ENCODE data around the gene GPR55.

The GPR55 gene

DNA sequence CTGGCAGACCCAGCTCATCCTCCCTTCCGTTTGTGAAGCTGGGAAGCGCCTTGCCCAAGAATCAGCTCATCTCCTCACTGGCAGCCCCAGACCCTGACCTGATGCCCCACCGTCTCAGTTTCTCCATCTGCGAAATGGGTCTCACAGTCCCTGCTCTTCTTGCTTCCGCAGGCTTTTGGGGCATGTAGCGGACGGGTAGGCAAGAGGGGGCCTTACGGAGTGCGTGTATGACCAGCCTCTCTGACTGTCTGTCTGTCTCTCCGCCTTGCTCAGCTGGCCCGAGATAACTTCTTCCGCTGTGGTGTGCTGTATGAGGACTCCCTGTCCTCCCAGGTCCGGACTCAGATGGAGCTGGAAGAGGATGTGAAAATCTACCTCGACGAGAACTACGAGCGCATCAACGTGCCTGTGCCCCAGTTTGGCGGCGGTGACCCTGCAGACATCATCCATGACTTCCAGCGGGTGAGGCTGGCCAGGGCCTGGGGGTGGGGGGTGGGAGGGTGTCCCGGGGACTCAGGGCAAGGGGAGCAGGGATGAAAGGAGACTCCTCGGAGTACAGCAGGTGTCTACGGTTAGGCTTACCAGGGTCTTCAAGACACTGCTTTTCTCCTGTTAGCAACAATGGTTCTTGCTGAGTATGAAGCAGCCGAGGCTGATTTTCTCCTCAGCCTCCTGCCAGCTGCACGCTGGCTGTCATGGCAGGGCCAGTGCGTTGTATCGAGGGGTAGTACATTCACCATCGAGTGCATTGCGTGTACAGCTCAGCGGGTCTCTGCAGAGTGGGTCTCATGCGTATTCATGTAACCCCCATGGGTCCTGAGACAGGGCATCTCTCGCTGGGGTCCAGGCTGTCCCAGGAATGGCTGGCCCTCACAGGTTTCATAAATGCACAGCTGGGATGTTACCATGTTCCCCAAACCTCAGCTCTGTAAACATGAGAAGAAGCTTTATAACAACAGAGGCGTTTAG is 49.4 kb downstream of the GPR55 start:
- peaks cover 10% of the 10 kb centered on the region for H3K4me1 ChIP-seq
- peaks cover 75% of the 10 kb centered on the region for H3K36me3 ChIP-seq (replicated peaks)
- H3K27me3 ChIP-seq (ENCODE audit: low read depth): no peaks in the 10 kb centered on the region
- no peak overlapping the region for H3K4me3 ChIP-seq
- no peaks in the 10 kb centered on the region for H3K9me3 ChIP-seq
- in situ Hi-C loops (cut with MboI; ENCODE audit: low sequenced_read_pairs): no loop called here
- no peak for DNase-seq (ENCODE audit: low spot score in 2 of 2)

DNA sequence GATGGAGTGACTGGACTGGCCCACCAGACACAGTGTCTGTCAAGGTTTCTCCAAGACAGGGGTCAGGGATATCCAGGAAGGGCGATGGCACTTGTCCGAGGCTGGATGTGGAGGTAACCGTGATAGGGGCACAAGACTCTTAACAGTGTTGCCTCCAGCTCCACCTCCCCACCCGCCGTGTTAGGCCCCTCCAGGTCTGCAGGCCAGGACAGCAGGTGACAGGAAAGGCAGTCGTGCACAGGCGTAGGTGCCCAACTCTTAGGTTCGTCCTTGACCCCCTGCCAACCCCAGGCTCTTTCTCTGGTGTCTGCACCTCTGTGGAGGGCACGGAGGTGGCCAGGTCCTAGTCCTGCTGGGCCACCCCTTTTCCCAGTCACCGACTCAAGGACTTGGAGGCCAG is 50.2 kb downstream of the GPR55 start:
- Histone ChIP-seq H3K4me1 (peaks cover 17% of the 10 kb centered on the region), H3K27me3 (ENCODE audit: low read depth) (no peaks in the 10 kb centered on the region), H3K9me3 (no peaks in the 10 kb centered on the region), H3K4me3 (no peak overlapping the region), H3K36me3 (replicated peaks) (peaks cover 75% of the 10 kb centered on the region)
- in situ Hi-C loops (cut with MboI; ENCODE audit: low sequenced_read_pairs): no loop called here
- no peak for DNase-seq (ENCODE audit: low spot score in 2 of 2)

DNA sequence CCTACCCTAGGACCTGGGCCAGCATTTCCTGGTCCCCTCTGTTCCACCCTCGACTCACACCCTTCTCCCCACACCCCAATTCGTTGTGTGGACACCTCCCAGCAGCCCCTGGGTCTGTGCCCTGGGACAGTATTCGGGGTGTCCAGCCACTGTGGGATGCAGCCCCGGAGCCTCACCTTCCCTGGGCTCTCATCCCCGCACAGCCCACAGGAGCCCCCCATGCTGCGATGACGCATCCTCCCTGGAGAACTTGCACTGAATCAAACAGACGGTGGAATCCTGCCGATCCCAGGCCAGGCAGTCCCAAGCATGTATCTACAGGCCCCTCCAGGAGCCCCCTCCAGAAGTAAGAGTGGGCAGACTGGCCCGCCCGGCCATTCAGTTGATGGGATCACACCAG is 50.6 kb downstream of the GPR55 start:
- H3K27me3 ChIP-seq (ENCODE audit: low read depth): no peaks in the 10 kb centered on the region
- peaks cover 72% of the 10 kb centered on the region for H3K36me3 ChIP-seq (replicated peaks)
- no peaks in the 10 kb centered on the region for H3K9me3 ChIP-seq
- in situ Hi-C loops (cut with MboI; ENCODE audit: low sequenced_read_pairs): no loop called here
- no peak for DNase-seq (ENCODE audit: low spot score in 2 of 2)
- peaks cover 21% of the 10 kb centered on the region for H3K4me1 ChIP-seq
- no peak overlapping the region for H3K4me3 ChIP-seq

- H3K4me1 ChIP-seq: peaks cover 28% of the 10 kb centered on the region
- H3K4me3 ChIP-seq: no peak overlapping the region
- in situ Hi-C loops (cut with MboI; ENCODE audit: low sequenced_read_pairs): no loop called here
- H3K27me3 ChIP-seq (ENCODE audit: low read depth): no peaks in the 10 kb centered on the region
- H3K36me3 ChIP-seq (replicated peaks): peaks cover 72% of the 10 kb centered on the region
- DNase-seq (ENCODE audit: low spot score in 2 of 2): no peak
- no peaks in the 10 kb centered on the region for H3K9me3 ChIP-seq
Measured at GRCh38 chr2:230873661-230874401, 51.2 kb downstream of the GPR55 start.

DNA sequence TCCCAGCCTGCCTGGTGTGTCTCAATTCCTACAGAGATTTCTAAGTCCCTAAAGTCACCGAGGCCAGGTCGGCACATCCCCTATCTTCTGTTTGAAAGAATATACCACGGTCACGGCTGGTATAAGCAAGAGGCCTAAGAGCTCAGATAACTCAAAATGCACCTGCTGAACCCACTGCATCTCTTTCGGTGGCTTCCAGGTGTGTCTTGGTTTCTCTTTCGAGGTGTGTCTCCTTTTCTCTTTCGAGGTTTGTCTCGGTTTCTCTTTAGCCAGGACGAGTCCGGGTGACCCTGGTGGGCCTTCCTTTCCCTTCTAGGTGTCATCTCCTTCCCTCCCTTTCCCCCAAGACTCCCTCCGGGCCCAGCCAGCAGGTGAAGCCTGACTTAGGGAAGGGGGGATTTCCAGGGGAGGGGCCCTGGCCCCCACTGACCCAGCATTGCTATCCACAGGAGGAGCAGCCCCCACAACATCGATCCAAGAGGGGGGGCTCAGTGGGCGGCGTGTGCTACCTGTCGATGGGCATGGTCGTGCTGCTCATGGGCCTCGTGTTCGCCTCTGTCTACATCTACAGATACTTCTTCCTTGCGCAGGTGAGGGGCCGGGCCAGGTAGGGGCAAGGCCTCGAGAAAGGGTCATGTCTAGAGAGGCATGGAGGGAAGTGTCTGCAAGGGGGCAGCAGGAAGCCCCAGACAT is 51.9 kb downstream of the GPR55 start:
- H3K4me1 ChIP-seq: peaks cover 35% of the 10 kb centered on the region
- in situ Hi-C loops (cut with MboI; ENCODE audit: low sequenced_read_pairs): no loop called here
- H3K4me3 ChIP-seq: no peak overlapping the region
- no peak for DNase-seq (ENCODE audit: low spot score in 2 of 2)
- H3K27me3 ChIP-seq (ENCODE audit: low read depth): no peaks in the 10 kb centered on the region
- H3K9me3 ChIP-seq: no peaks in the 10 kb centered on the region
- H3K36me3 ChIP-seq (replicated peaks): peaks cover 70% of the 10 kb centered on the region

DNA sequence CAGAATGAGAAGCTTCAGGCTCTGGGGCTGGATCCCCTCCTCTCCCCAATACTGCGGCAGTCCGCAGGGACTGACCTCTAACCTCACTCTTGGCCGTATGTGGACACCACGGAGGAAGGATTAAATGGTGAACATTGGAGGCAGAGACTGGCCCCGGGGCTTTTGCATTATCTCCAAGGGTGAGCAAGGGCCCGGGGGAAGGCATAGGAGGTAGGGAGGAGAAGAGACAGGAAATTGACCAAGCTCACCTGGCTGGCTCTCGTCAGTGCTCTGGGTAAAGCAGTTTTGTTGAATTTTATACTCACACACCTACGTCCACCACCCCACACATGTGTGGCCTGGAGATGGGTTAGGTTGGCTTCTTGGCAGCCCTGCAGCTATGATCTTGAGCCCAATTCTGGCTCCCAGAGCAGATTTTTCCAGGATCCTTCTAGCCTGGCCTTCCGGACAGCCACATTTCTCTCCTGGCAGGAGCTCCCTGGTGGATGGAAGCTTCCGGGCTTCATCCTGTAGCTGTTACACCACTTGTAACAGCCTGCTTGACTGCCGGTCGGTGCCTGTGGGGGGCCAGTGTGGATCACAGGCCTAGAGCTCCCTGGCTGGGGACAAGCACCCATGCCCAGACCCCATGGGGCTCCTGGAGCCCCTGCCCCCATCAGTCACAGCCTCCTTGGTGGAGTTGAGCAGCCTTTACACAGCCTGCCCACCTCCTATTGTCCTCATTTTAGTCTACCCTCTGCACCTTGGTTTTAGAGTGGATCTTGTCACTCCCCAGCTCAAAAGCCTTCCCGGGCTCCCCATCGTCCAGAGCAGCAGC is 52.7 kb downstream of the GPR55 start:
- no peak for DNase-seq (ENCODE audit: low spot score in 2 of 2)
- Histone ChIP-seq H3K4me3 (no peak overlapping the region), H3K9me3 (no peaks in the 10 kb centered on the region), H3K27me3 (ENCODE audit: low read depth) (no peaks in the 10 kb centered on the region), H3K4me1 (peaks cover 42% of the 10 kb centered on the region), H3K36me3 (replicated peaks) (peaks cover 62% of the 10 kb centered on the region)
- in situ Hi-C loops (cut with MboI; ENCODE audit: low sequenced_read_pairs): no loop called here

GRCh38 chr2:230871361-230872150 is 53.5 kb downstream of the GPR55 start:
- in situ Hi-C loops (cut with MboI; ENCODE audit: low sequenced_read_pairs): no loop called here
- Histone ChIP-seq H3K4me3 (0 out of 2 replicates have a peak overlapping the region, but pooled peaks have one; percentile 3), H3K4me1 (peaks cover 50% of the 10 kb centered on the region), H3K36me3 (replicated peaks) (peaks cover 54% of the 10 kb centered on the region), H3K9me3 (no peaks in the 10 kb centered on the region), H3K27me3 (ENCODE audit: low read depth) (no peaks in the 10 kb centered on the region)
- no peak for DNase-seq (ENCODE audit: low spot score in 2 of 2)

- Histone ChIP-seq H3K4me3 (peak overlapping the region; percentile 3; the same call in 1 of the 2 replicates), H3K4me1 (peaks cover 55% of the 10 kb centered on the region), H3K27me3 (ENCODE audit: low read depth) (no peaks in the 10 kb centered on the region), H3K36me3 (replicated peaks) (peaks cover 46% of the 10 kb centered on the region), H3K9me3 (no peaks in the 10 kb centered on the region)
- in situ Hi-C loops (cut with MboI; ENCODE audit: low sequenced_read_pairs): no loop called here
- peak; percentile 91 to 98 for DNase-seq (ENCODE audit: low spot score in 2 of 2)
Measured at GRCh38 chr2:230870544-230871360, 54.3 kb downstream of the GPR55 start.

- no peaks in the 10 kb centered on the region for H3K27me3 ChIP-seq (ENCODE audit: low read depth)
- in situ Hi-C loops (cut with MboI; ENCODE audit: low sequenced_read_pairs): no loop called here
- H3K4me1 ChIP-seq: peaks cover 55% of the 10 kb centered on the region
- no peaks in the 10 kb centered on the region for H3K9me3 ChIP-seq
- DNase-seq (ENCODE audit: low spot score in 2 of 2): peak; percentile 19 to 59
- H3K4me3 ChIP-seq: peak overlapping the region; percentile 6
- H3K36me3 ChIP-seq (replicated peaks): peaks cover 41% of the 10 kb centered on the region
Measured at GRCh38 chr2:230869914-230870543, 55.0 kb downstream of the GPR55 start.

DNA sequence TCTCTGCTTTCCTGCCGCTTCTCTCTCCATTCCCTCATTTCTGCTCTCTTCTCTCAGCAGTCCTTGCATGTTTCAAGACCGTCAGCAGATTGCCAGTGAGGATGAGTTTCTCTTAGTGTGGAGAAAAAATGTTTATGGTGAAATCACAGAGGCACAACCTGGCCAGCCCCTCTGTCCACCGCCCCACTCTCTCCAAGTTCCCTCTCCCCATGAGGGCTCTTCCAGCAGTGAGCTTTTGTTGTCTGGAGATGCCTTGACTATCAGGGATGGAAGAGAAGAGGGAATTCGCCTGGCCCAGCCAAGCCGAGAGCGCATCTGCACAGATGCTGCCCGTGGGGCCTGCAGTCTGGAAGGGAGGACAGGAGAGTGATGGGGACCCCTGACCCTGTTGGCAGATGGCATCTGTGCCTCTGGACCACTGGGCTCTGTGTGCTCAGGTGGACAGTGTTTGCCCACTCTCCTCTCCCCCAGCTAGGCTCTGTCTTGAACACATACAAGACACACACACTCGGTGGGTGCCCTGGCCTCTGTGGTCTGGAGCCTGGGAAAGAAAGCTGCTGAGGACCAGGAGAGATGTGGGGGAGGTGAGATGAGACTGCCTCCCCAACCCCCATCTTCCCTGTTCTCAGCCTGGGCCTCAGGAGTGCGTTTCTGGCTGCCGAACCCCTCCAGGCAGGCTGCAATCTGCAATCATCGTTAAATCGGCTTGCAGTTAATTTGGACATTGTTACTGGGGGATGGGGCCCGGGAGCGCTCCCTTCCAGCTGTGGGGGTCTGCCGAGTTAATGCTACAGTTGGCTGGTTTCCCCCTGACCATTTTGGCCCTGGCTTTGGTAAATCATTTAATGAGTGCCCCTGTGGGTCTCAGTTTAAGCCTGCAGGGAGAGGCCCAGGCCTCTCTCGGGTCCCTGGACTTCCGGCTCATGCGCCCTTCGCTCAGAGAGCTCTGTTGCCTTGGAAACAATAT is 55.8 kb downstream of the GPR55 start:
- Histone ChIP-seq H3K9me3 (no peaks in the 10 kb centered on the region), H3K27me3 (ENCODE audit: low read depth) (no peaks in the 10 kb centered on the region), H3K36me3 (replicated peaks) (peaks cover 33% of the 10 kb centered on the region), H3K4me1 (peaks cover 56% of the 10 kb centered on the region), H3K4me3 (peak overlapping the region; percentile 6)
- in situ Hi-C loops (cut with MboI; ENCODE audit: low sequenced_read_pairs): no loop called here
- DNase-seq (ENCODE audit: low spot score in 2 of 2): peak in 1 of 2 experiments; percentile 47
